HepG2 (cell line): ENCODE data around the gene SYCE3. TPM values are rescaled to one million over a fixed set of nuclear protein-coding genes. Genes with fewer than 3 reads are reported as not detected.

Experiments used
- DBP ChIP-seq: sonication (generic); formaldehyde crosslinking; IDR thresholded peaks from 2 replicates; pipeline ENCODE4 v1.4.0; 2020; ENCODE audit warnings: missing genetic modification reagents; ENCODE audit errors: not compliant biosample characterization
- ELF4 ChIP-seq: sonication (generic); formaldehyde crosslinking; IDR thresholded peaks from 2 replicates; pipeline ENCODE4 v1.5.0; 2020; ENCODE audit warnings: missing genetic modification reagents, mild to moderate bottlenecking, moderate library complexity, borderline replicate concordance
- FOXC1 ChIP-seq: sonication (generic); formaldehyde crosslinking; IDR thresholded peaks from 2 replicates; pipeline ENCODE4 v1.8.0; 2022; ENCODE audit warnings: mild to moderate bottlenecking, missing genetic modification reagents, borderline replicate concordance
- HMG20A ChIP-seq: IDR thresholded peaks from 2 replicates; pipeline ENCODE4 v1.6.1; 2016; ENCODE audit warnings: borderline replicate concordance
- KAT7 ChIP-seq: IDR thresholded peaks from 2 replicates; pipeline ENCODE4 v1.6.1; 2018; ENCODE audit warnings: borderline replicate concordance, missing compliant biosample characterization
- MEIS1 ChIP-seq: sonication (generic); formaldehyde crosslinking; IDR thresholded peaks from 2 replicates; pipeline ENCODE4 v1.9.0; 2021; ENCODE audit warnings: mild to moderate bottlenecking, missing genetic modification reagents, moderate library complexity, borderline replicate concordance
- PHF20 ChIP-seq: sonication (generic); formaldehyde crosslinking; IDR thresholded peaks from 2 replicates; pipeline ENCODE4 v1.5.0; 2020; ENCODE audit warnings: mild to moderate bottlenecking, missing genetic modification reagents
- PRMT3 ChIP-seq: sonication (generic); formaldehyde crosslinking; IDR thresholded peaks from 2 replicates; pipeline ENCODE4 v1.8.1; 2022; ENCODE audit warnings: low read depth, mild to moderate bottlenecking, moderate library complexity, missing genetic modification reagents, borderline replicate concordance
- PRPF4 ChIP-seq: fragments of 200-400 bp; formaldehyde crosslinking; IDR thresholded peaks from 2 replicates; pipeline ENCODE4 v1.6.1; 2016; ENCODE audit warnings: low read length, low read depth; ENCODE audit not compliant: poor library complexity, severe bottlenecking
- SRSF4 ChIP-seq: fragments of 200-400 bp; formaldehyde crosslinking; IDR thresholded peaks from one replicate; pipeline ENCODE4 v1.6.1; 2018; ENCODE audit warnings: mild to moderate bottlenecking, low read depth, low read length, moderate library complexity; ENCODE audit not compliant: poor library complexity, severe bottlenecking
- USF2 ChIP-seq, 2 experiments: sonication (generic) in 1 of 2; formaldehyde crosslinking in 1 of 2; IDR thresholded peaks; 2 replicates each; pipeline versions ENCODE4 v1.5.1 to v1.6.1; 2011 to 2020; ENCODE audit warnings: borderline replicate concordance in 1 of 2, low read depth in 1 of 2, low read length in 1 of 2, mild to moderate bottlenecking in 1 of 2, missing genetic modification reagents in 1 of 2, moderate library complexity in 1 of 2
- XBP1 ChIP-seq: sonication (generic); formaldehyde crosslinking; IDR thresholded peaks from 2 replicates; pipeline ENCODE4 v1.5.0; 2020; ENCODE audit warnings: missing genetic modification reagents
- ZNF280D ChIP-seq: sonication (generic); formaldehyde crosslinking; IDR thresholded peaks from 2 replicates; pipeline ENCODE4 v1.5.1; 2020; ENCODE audit warnings: mild to moderate bottlenecking, missing genetic modification reagents
- ZNF333 ChIP-seq: sonication (generic); formaldehyde crosslinking; IDR thresholded peaks from 2 replicates; pipeline ENCODE4 v1.4.0; 2020; ENCODE audit warnings: mild to moderate bottlenecking, missing genetic modification reagents, borderline replicate concordance
- ZNF512 ChIP-seq: sonication (generic); formaldehyde crosslinking; IDR thresholded peaks from 2 replicates; pipeline ENCODE4 v1.4.0; 2020; ENCODE audit warnings: mild to moderate bottlenecking, missing genetic modification reagents
- ZNF609 ChIP-seq: sonication (generic); formaldehyde crosslinking; IDR thresholded peaks from 2 replicates; pipeline ENCODE4 v1.4.0; 2020; ENCODE audit warnings: mild to moderate bottlenecking, missing genetic modification reagents, borderline replicate concordance
- polyA plus RNA-seq, 8 experiments: library from polyadenylated mRNA; depleted of rRNA in 3 of 8; stranded (reverse) in 7 of 8; unstranded in 1 of 8; fragments of >200 nt; fragmentation: Illumina TruSeq in 4 of 8; extraction: Trizol in 4 of 8; gene quantifications; 2 replicates each; pipeline versions ENCODE4 v1.2.1 to v1.2.3, GENCODE V29; 2011 to 2016; ENCODE audit warnings: low read depth in 4 of 8, missing spikeins in 1 of 8, mixed read lengths in 1 of 8; ENCODE audit not compliant: insufficient read depth in 1 of 8
- total RNA-seq, 5 experiments: library from RNA; depleted of rRNA; stranded (reverse); fragments of >200 nt; fragmentation: Illumina TruSeq; extraction: Trizol; gene quantifications; 2 replicates each; pipeline ENCODE4 v1.2.3, GENCODE V29; 2016; ENCODE audit warnings: low read depth in 1 of 5

The SYCE3 gene
- total and polyA plus RNA-seq, 2 of the 13 experiments (the other 11 are each of a cell fraction or from before 2014, with no cell fraction given), result not detected

- TF ChIP-seq FOXC1 (CRISPR knock-in tag), result no peak; the same call in 1 of the 2 replicates
- no peak; the same call in 1 of the 2 replicates for TF ChIP-seq MEIS1 (CRISPR knock-in tag)
- no peak for TF ChIP-seq ZNF512 (CRISPR knock-in tag)
- TF ChIP-seq PRPF4, result no peak
- no peak for TF ChIP-seq USF2 (IDR thresholded peaks at IDR 0.05; ENCODE audit: low read depth, low read length)
- TF ChIP-seq USF2 (CRISPR knock-in tag; IDR thresholded peaks at IDR 0.05; ENCODE audit: borderline replicate concordance), result no peak
- TF ChIP-seq ELF4, result no peak
- no peak for TF ChIP-seq KAT7 (CRISPR knock-in tag)
- TF ChIP-seq XBP1 (CRISPR knock-in tag), result no peak
- no peak for TF ChIP-seq DBP
- TF ChIP-seq PHF20 (CRISPR knock-in tag), result no peak; the same call in 1 of the 2 replicates
- TF ChIP-seq SRSF4, result no peak
- no peak for TF ChIP-seq PRMT3 (CRISPR knock-in tag)
- no peak for TF ChIP-seq HMG20A
- TF ChIP-seq ZNF609, result no peak
- no peak for TF ChIP-seq ZNF333 (CRISPR knock-in tag)
- no peak for TF ChIP-seq ZNF280D
Measured at GRCh38 chr22:50530580-50530876, 32.2 kb downstream of the SYCE3 start (continued).
